NCI-H2196 (cell line): ENCODE measurements around the gene FGF18.

Experiments used
- DNase-seq: peaks from one replicate; lab custom pipeline; 2025; ENCODE audit not compliant: unreplicated experiment; lab: John Stamatoyannopoulos, UW

Gene FGF18

GRCh38 chr5:171436804-171437285, 17.4 kb downstream of the FGF18 start:
- DNase-seq = no peak

GRCh38 chr5:171437286-171437821, 17.9 kb downstream of the FGF18 start:
- DNase-seq = no peak

GRCh38 chr5:171438738-171439137, 19.3 kb downstream of the FGF18 start:
- no peak for DNase-seq

GRCh38 chr5:171441246-171441791, 21.9 kb downstream of the FGF18 start:
- no peak for DNase-seq

- no peak for DNase-seq
These were observed 23.0 kb downstream of the FGF18 start for GRCh38 chr5:171442287-171443042.

- no peak for DNase-seq
These were observed 25.1 kb downstream of the FGF18 start for GRCh38 chr5:171444582-171444981.

- DNase-seq = no peak
These were observed 26.4 kb downstream of the FGF18 start for GRCh38 chr5:171445644-171446516.

GRCh38 chr5:171447226-171447625, 27.8 kb downstream of the FGF18 start:
- no peak for DNase-seq

GRCh38 chr5:171449426-171449825, 30.0 kb downstream of the FGF18 start:
- no peak for DNase-seq

- no peak for DNase-seq
These were observed 31.2 kb downstream of the FGF18 start for GRCh38 chr5:171450423-171451331.

GRCh38 chr5:171451421-171451820, 32.0 kb downstream of the FGF18 start:
- DNase-seq = no peak

- DNase-seq = no peak
These were observed 33.7 kb downstream of the FGF18 start for GRCh38 chr5:171453056-171453725.

GRCh38 chr5:171453988-171454387, 34.5 kb downstream of the FGF18 start:
- no peak for DNase-seq

GRCh38 chr5:171454549-171454948, 35.1 kb downstream of the FGF18 start:
- DNase-seq = no peak

GRCh38 chr5:171455522-171455921, 36.1 kb downstream of the FGF18 start:
- DNase-seq = no peak

GRCh38 chr5:171457208-171457981, 37.9 kb downstream of the FGF18 start:
- no peak for DNase-seq

GRCh38 chr5:171459839-171460238, 40.4 kb downstream of the FGF18 start:
- DNase-seq = no peak

- DNase-seq = no peak
These were observed 42.9 kb downstream of the FGF18 start for GRCh38 chr5:171462136-171462927.
